22Rv1 (cell line): ENCODE measurements around the gene IL9R.

ENCODE experiments used
- ZFX ChIP-seq: fragments of 450-650 bp; IDR thresholded peaks from 2 replicates; pipeline ENCODE4 v1.6.1; 2017; ENCODE audit warnings: antibody characterized with exemption, borderline replicate concordance
- TF ChIP-seq, protein P1 (sequence below): fragments of 450-650 bp; IDR thresholded peaks from 2 replicates; pipeline ENCODE4 v1.5.1; 2017; ENCODE audit warnings: mild to moderate bottlenecking

DNA sequence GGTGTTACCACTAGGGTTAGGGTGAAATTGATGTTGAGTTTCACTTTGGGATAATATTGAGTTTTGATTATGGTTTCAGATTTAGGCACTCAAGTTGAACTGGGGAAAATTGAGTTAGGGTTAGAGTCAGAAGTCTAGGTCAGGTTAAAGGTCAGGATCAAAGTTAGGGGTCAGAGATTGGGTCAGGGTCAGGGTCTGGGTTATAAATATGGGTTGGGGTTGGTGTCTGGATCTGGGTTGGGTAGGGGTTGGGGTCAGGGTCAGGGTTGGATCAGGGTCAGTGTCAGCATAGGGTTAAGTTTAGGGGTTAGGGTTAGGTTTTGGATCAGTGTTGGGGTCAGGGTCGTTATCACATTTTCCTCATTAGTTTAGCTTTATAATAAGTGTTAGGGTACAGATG is 42.7 kb upstream of the IL9R start:
- TF ChIP-seq, protein P1, sequence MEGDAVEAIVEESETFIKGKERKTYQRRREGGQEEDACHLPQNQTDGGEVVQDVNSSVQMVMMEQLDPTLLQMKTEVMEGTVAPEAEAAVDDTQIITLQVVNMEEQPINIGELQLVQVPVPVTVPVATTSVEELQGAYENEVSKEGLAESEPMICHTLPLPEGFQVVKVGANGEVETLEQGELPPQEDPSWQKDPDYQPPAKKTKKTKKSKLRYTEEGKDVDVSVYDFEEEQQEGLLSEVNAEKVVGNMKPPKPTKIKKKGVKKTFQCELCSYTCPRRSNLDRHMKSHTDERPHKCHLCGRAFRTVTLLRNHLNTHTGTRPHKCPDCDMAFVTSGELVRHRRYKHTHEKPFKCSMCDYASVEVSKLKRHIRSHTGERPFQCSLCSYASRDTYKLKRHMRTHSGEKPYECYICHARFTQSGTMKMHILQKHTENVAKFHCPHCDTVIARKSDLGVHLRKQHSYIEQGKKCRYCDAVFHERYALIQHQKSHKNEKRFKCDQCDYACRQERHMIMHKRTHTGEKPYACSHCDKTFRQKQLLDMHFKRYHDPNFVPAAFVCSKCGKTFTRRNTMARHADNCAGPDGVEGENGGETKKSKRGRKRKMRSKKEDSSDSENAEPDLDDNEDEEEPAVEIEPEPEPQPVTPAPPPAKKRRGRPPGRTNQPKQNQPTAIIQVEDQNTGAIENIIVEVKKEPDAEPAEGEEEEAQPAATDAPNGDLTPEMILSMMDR = no peak
- no peak for TF ChIP-seq ZFX
